Measurements from ENCODE around the gene DPP3. TPM values are rescaled to one million over a fixed set of nuclear protein-coding genes. Genes with fewer than 3 reads are reported as not detected.
"Not testable (repeated sequence)": the region's sequence is repeated elsewhere in the genome, so short reads cannot be mapped to it uniquely, and the experiment has no call there.

DPP3 gene, protein sequence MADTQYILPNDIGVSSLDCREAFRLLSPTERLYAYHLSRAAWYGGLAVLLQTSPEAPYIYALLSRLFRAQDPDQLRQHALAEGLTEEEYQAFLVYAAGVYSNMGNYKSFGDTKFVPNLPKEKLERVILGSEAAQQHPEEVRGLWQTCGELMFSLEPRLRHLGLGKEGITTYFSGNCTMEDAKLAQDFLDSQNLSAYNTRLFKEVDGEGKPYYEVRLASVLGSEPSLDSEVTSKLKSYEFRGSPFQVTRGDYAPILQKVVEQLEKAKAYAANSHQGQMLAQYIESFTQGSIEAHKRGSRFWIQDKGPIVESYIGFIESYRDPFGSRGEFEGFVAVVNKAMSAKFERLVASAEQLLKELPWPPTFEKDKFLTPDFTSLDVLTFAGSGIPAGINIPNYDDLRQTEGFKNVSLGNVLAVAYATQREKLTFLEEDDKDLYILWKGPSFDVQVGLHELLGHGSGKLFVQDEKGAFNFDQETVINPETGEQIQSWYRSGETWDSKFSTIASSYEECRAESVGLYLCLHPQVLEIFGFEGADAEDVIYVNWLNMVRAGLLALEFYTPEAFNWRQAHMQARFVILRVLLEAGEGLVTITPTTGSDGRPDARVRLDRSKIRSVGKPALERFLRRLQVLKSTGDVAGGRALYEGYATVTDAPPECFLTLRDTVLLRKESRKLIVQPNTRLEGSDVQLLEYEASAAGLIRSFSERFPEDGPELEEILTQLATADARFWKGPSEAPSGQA
- 21.9 and 60.7 TPM in 2 replicates for total RNA-seq
- 20.8 and 44.9 TPM in 2 replicates for polyA plus RNA-seq

DNA sequence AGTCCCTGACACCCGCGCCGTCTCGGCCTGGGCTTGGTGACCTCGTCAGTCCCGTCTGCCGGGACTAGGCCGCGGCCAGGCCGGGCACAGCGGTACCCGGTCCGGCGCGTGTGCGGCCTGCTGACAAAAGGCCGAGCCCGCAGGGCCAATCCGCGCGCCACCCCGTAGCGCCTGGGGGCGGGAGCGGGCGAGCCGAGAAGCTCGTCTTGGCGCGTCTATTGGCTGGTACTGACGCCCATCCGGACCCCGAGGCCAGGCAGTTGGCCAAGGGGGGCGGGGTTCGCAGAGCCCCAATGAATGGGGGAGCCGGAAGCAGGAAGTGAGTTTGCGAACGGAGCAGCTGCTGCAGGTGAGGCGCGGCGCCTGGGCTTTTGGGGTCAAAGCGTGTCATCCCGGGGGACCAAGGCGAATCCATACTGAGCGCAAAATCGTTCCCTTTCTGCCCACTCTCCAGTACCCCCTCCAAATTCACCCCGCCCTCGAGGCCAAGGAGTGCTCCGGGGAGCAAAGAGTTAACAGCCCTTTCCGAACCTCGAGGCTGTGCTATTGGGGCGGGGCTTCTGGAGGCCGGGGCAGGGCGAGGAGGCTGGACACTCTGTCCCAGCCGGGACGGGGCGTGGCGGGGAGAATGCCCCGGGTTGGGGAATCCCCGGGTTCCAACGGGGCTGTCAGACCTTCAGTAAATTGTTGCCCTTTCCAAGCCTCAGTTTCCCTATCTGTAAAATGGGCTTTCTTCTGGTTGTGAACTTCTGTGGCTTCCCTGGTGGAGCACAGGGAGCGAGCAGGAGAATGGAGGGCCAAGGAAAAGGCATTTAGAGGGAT lies at the start of gene DPP3:
Gene DPP3 (plus strand): TSS at position 318 of the 822 bp plus-strand sequence. CDS start 1,767 bp downstream, outside the sequence.
- Histone ChIP-seq H3K4me3 (peak within 1 kb of the TSS; percentile 60), H3K27ac (peak within 1 kb of the TSS; percentile 97), H3K27me3 (no peaks in the 10 kb centered on the region), H3K4me1 (ENCODE audit: low read depth) (no peaks in the 10 kb centered on the region), H3K9me3 (ENCODE audit: low read depth) (no peaks in the 10 kb centered on the region), H3K36me3 (no peaks in the 10 kb centered on the region)
- TF ChIP-seq, protein P1, sequence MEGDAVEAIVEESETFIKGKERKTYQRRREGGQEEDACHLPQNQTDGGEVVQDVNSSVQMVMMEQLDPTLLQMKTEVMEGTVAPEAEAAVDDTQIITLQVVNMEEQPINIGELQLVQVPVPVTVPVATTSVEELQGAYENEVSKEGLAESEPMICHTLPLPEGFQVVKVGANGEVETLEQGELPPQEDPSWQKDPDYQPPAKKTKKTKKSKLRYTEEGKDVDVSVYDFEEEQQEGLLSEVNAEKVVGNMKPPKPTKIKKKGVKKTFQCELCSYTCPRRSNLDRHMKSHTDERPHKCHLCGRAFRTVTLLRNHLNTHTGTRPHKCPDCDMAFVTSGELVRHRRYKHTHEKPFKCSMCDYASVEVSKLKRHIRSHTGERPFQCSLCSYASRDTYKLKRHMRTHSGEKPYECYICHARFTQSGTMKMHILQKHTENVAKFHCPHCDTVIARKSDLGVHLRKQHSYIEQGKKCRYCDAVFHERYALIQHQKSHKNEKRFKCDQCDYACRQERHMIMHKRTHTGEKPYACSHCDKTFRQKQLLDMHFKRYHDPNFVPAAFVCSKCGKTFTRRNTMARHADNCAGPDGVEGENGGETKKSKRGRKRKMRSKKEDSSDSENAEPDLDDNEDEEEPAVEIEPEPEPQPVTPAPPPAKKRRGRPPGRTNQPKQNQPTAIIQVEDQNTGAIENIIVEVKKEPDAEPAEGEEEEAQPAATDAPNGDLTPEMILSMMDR (IDR thresholded peaks at IDR 0.05; ENCODE audit: low read depth, low read length): no peak
- DNase-seq (ENCODE audit: low read depth in 1 of 2, low spot score in 1 of 2): peak; percentile 98 to 99

DNA sequence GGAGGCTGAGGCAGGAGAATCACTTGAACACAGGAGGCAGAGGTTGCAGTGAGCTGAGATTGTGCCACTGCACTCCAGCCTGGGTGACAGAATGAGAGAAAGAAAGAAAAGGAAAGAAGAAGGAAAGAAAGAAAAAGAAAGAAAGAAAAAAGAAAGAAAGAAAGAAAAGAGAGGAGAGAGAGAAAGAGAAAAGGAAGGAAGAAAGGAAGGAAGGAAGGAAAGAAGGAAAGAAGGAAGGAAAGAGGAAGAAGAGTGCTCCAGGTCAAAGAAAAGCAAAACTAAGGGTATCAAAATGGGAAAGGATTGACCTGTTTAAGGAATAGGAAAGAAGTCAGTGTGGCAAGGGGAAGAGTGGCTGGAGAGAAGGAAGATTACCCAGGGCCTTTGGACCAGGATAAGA lies 48.9 kb upstream of the DPP3 start:
- not testable (repeated sequence) for H3K27me3 ChIP-seq; H3K9me3 ChIP-seq (ENCODE audit: low read depth); H3K4me3 ChIP-seq; H3K4me1 ChIP-seq (ENCODE audit: low read depth); H3K27ac ChIP-seq; H3K36me3 ChIP-seq; DNase-seq (ENCODE audit: low read depth in 1 of 2, low spot score in 1 of 2)

DNA sequence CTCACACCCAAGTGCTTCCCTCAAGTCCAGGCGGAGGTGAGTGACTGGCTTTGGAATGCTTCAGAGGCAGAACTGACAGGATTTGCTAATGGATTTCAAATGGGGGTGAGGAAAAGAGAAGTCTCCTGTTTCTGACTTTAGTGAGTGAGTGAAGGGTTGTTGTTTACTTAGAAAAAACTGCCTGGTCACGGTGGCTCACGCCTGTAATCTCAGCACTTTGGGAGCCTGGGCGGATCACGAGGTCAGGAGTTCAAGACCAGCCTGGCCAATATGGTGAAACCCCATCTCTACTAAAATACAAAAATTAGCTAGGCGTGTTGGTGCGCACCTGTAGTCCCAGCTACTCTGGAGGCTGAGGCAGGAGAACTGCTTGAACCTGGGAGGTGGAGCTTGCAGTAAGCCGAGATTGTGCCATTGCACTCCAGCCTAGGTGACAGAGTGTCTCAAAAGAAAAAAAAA lies 48.3 kb upstream of the DPP3 start:
- peaks cover 12% of the 10 kb centered on the region for H3K36me3 ChIP-seq
- H3K4me3 ChIP-seq; H3K27ac ChIP-seq; H3K9me3 ChIP-seq (ENCODE audit: low read depth); H3K4me1 ChIP-seq (ENCODE audit: low read depth); H3K27me3 ChIP-seq; DNase-seq (ENCODE audit: low read depth in 1 of 2, low spot score in 1 of 2): not testable (repeated sequence)

DNA sequence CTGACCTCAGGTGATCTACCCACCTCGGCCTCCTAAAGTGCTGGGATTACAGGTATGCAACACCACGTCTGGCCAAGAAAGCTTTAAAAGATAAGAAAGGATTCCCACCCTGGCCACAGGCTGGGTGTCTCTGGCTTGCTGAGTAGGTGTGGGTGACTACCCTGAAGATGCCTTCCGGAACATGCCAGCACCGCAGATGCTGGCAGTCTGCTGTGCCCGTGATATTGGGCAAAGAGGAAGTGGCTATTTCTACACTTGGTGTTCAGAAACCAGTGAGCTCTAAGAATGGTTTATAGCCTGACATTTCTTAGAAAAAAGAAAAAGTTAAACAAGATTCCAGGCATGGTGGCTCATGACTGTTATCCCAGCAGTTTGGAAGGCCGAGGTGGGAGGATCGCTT lies 47.6 kb upstream of the DPP3 start:
- DNase-seq (ENCODE audit: low read depth in 1 of 2, low spot score in 1 of 2): no peak
- Histone ChIP-seq H3K27me3 (no peaks in the 10 kb centered on the region), H3K4me3 (no peak overlapping the region), H3K9me3 (ENCODE audit: low read depth) (no peaks in the 10 kb centered on the region), H3K4me1 (ENCODE audit: low read depth) (no peaks in the 10 kb centered on the region), H3K27ac (no peak overlapping the region), H3K36me3 (peaks cover 13% of the 10 kb centered on the region)
- TF ChIP-seq, protein P1 (IDR thresholded peaks at IDR 0.05; ENCODE audit: low read depth, low read length): no peak

DNA sequence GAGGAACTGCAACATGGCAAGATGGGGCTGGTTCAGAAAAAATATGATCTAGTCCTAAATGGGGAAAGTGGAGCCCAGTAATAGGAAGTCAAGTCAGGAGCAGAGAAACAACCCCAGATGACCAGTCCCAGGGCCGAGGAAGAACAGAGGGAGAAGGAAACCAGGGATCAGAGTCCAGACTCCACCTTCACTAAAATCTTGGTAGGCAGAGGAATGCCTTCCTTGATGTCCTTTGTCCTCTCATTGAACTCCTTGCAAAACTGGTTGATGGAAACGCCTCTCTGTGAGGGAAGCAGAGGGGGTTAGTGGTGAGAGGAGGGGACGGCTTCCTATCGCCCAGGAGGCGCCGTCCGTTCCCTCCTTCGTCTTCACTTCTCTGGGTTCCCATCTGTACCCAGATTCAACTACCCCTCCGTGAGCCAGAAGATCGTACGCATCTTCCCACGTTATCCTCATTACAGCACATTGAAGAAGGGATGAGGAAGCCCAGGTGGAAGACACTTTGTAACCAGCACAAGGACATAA lies 42.2 kb upstream of the DPP3 start:
- no peaks in the 10 kb centered on the region for H3K27me3 ChIP-seq
- H3K36me3 ChIP-seq: peaks cover 13% of the 10 kb centered on the region
- H3K4me3 ChIP-seq: peak overlapping the region; percentile 82
- H3K9me3 ChIP-seq (ENCODE audit: low read depth): no peaks in the 10 kb centered on the region
- no peak for DNase-seq (ENCODE audit: low read depth in 1 of 2, low spot score in 1 of 2)
- H3K4me1 ChIP-seq (ENCODE audit: low read depth): peaks cover 3% of the 10 kb centered on the region
- TF ChIP-seq, protein P1 (IDR thresholded peaks at IDR 0.05; ENCODE audit: low read depth, low read length): no peak
- H3K27ac ChIP-seq: peak overlapping the region; percentile 94

Measured in cardiac muscle cell (in vitro differentiated cells and primary cell).